CD4-positive, alpha-beta T cell treated with Interleukin-10 for 1 hour (primary cell): ENCODE measurements around the gene NDNF.

Experiments used
- DNase-seq: peaks from one replicate; pipeline ENCODE4 v3.0.0-alpha.2; 2020

NDNF gene

GRCh38 chr4:121072224-121073003 lies at the start of gene NDNF:
NDNF (minus strand) TSS chr4:121072535; CDS start chr4:121045837, 26,698 bp downstream.
- peak; percentile 49 for DNase-seq

GRCh38 chr4:121119715-121120114 lies 47.4 kb upstream of the NDNF start:
- no peak for DNase-seq

GRCh38 chr4:121118344-121118743 lies 46.0 kb upstream of the NDNF start:
- no peak for DNase-seq

GRCh38 chr4:121114756-121115155 lies 42.4 kb upstream of the NDNF start:
- no peak for DNase-seq

GRCh38 chr4:121112530-121112929 lies 40.2 kb upstream of the NDNF start:
- DNase-seq = peak; percentile 25

GRCh38 chr4:121108557-121108956 lies 36.2 kb upstream of the NDNF start:
- DNase-seq = no peak

- DNase-seq = no peak
Observed at GRCh38 chr4:121107507-121107906, 35.2 kb upstream of the NDNF start.

GRCh38 chr4:121100093-121100775 lies 27.9 kb upstream of the NDNF start:
- no peak for DNase-seq

- no peak for DNase-seq
Observed at GRCh38 chr4:121098266-121098665, 25.9 kb upstream of the NDNF start.

GRCh38 chr4:121096629-121097028 lies 24.3 kb upstream of the NDNF start:
- peak; percentile 23 for DNase-seq

- DNase-seq = no peak
Observed at GRCh38 chr4:121096191-121096590, 23.9 kb upstream of the NDNF start.

GRCh38 chr4:121094297-121094966 lies 22.1 kb upstream of the NDNF start:
- DNase-seq = no peak

GRCh38 chr4:121093261-121093660 lies 20.9 kb upstream of the NDNF start:
- no peak for DNase-seq

- DNase-seq = no peak
Observed at GRCh38 chr4:121091941-121092340, 19.6 kb upstream of the NDNF start.

- DNase-seq = no peak
Observed at GRCh38 chr4:121088867-121089266, 16.5 kb upstream of the NDNF start.

GRCh38 chr4:121079376-121079775 lies 7.0 kb upstream of the NDNF start:
- DNase-seq = no peak

GRCh38 chr4:121077496-121077895 lies 5.2 kb upstream of the NDNF start:
- no peak for DNase-seq

GRCh38 chr4:121076416-121076815 lies 4.1 kb upstream of the NDNF start:
- no peak for DNase-seq

GRCh38 chr4:121073672-121074381 lies 1.5 kb upstream of the NDNF start:
- DNase-seq = no peak

GRCh38 chr4:121073004-121073435 lies 685 bp upstream of the NDNF start:
- DNase-seq = no peak

- no peak for DNase-seq
Observed at GRCh38 chr4:121071640-121072223, 603 bp downstream of the NDNF start.
